Duodenal mucosa (tissue), 2 donors: Measurements from ENCODE around the gene IBSP.

Source experiments
- H3K27ac ChIP-seq: one replicate; pipeline ENCODE4 v1.7.0; 2013; ENCODE audit warnings: low read depth, low read length
- H3K27me3 ChIP-seq, 2 donors: one replicate each; pipeline ENCODE4 v1.7.0; 2013; ENCODE audit warnings: low read length in 2 of 2, control low read depth in 1 of 2; ENCODE audit not compliant: insufficient read depth in 2 of 2, control insufficient read depth in 1 of 2
- H3K36me3 ChIP-seq, 2 donors: one replicate each; pipeline ENCODE4 v1.7.0; 2013; ENCODE audit warnings: low read length in 2 of 2, control low read depth in 1 of 2; ENCODE audit not compliant: insufficient read depth in 2 of 2, control insufficient read depth in 1 of 2
- H3K4me1 ChIP-seq, 2 donors: one replicate each; pipeline ENCODE4 v1.7.0; 2013; ENCODE audit warnings: low read length in 2 of 2, control low read depth in 1 of 2; ENCODE audit not compliant: insufficient read depth in 2 of 2, control insufficient read depth in 1 of 2
- H3K4me3 ChIP-seq, 2 donors: one replicate each; pipeline ENCODE4 v1.7.0; 2013; ENCODE audit warnings: low read length in 2 of 2, low read depth in 1 of 2
- H3K9ac ChIP-seq, 2 donors: one replicate each; pipeline ENCODE4 v1.7.0; 2013; ENCODE audit warnings: low read length in 2 of 2, low read depth in 1 of 2
- H3K9me3 ChIP-seq, 2 donors: one replicate each; pipeline ENCODE4 v1.7.0; 2013; ENCODE audit warnings: low read length in 2 of 2, control low read depth in 1 of 2; ENCODE audit not compliant: control insufficient read depth in 1 of 2

Gene IBSP

GRCh38 chr4:87799301-87800113 is at the start of gene IBSP:
TSS of gene IBSP (plus strand) at chr4:87799554. CDS start at chr4:87802362, 2,808 bp downstream.
- Histone ChIP-seq H3K27me3 (no peaks in the 10 kb centered on the region), H3K27ac (no peak within 1 kb of the TSS), H3K9ac (no peak within 1 kb of the TSS), H3K36me3 (no peaks in the 10 kb centered on the region), H3K9me3 (no peaks in the 10 kb centered on the region), H3K4me1 (no peaks in the 10 kb centered on the region), H3K4me3 (no peak within 1 kb of the TSS)

- H3K36me3 ChIP-seq = no peaks in the 10 kb centered on the region
- H3K27me3 ChIP-seq = no peaks in the 10 kb centered on the region
- no peak overlapping the region for H3K27ac ChIP-seq
- no peak overlapping the region for H3K9ac ChIP-seq
- peaks cover 0 to 4% of the 10 kb centered on the region in 2 donors for H3K9me3 ChIP-seq
- H3K4me3 ChIP-seq = no peak overlapping the region
- H3K4me1 ChIP-seq = no peaks in the 10 kb centered on the region
Measured at GRCh38 chr4:87749883-87750282, 49.5 kb upstream of the IBSP start.

GRCh38 chr4:87758270-87758669 is 41.1 kb upstream of the IBSP start:
- H3K27ac ChIP-seq = no peak overlapping the region
- no peaks in the 10 kb centered on the region for H3K4me1 ChIP-seq
- H3K27me3 ChIP-seq = no peaks in the 10 kb centered on the region
- no peaks in the 10 kb centered on the region for H3K9me3 ChIP-seq
- no peaks in the 10 kb centered on the region for H3K36me3 ChIP-seq
- H3K9ac ChIP-seq = no peak overlapping the region
- H3K4me3 ChIP-seq = no peak overlapping the region

GRCh38 chr4:87762311-87762710 is 37.0 kb upstream of the IBSP start:
- Histone ChIP-seq H3K36me3 (no peaks in the 10 kb centered on the region), H3K4me3 (no peak overlapping the region), H3K27me3 (no peaks in the 10 kb centered on the region), H3K9ac (no peak overlapping the region), H3K4me1 (no peaks in the 10 kb centered on the region), H3K27ac (no peak overlapping the region), H3K9me3 (no peaks in the 10 kb centered on the region)

GRCh38 chr4:87781569-87781968 is 17.8 kb upstream of the IBSP start:
- Histone ChIP-seq H3K4me1 (no peaks in the 10 kb centered on the region), H3K9ac (no peak overlapping the region), H3K9me3 (no peaks in the 10 kb centered on the region), H3K27ac (no peak overlapping the region), H3K36me3 (no peaks in the 10 kb centered on the region), H3K27me3 (no peaks in the 10 kb centered on the region), H3K4me3 (no peak overlapping the region)

- Histone ChIP-seq H3K27ac (no peak overlapping the region), H3K4me3 (no peak overlapping the region), H3K4me1 (no peaks in the 10 kb centered on the region), H3K9ac (no peak overlapping the region), H3K36me3 (no peaks in the 10 kb centered on the region), H3K9me3 (no peaks in the 10 kb centered on the region), H3K27me3 (no peaks in the 10 kb centered on the region)
Measured at GRCh38 chr4:87783781-87784180, 15.6 kb upstream of the IBSP start.

GRCh38 chr4:87785731-87786509 is 13.4 kb upstream of the IBSP start:
- Histone ChIP-seq H3K27me3 (no peaks in the 10 kb centered on the region), H3K36me3 (no peaks in the 10 kb centered on the region), H3K27ac (no peak overlapping the region), H3K4me1 (no peaks in the 10 kb centered on the region), H3K9me3 (no peaks in the 10 kb centered on the region), H3K9ac (no peak overlapping the region), H3K4me3 (no peak overlapping the region)

GRCh38 chr4:87802858-87803257 is 3.5 kb downstream of the IBSP start:
- no peak overlapping the region for H3K9ac ChIP-seq
- no peaks in the 10 kb centered on the region for H3K27me3 ChIP-seq
- no peaks in the 10 kb centered on the region for H3K4me1 ChIP-seq
- no peaks in the 10 kb centered on the region for H3K36me3 ChIP-seq
- no peaks in the 10 kb centered on the region for H3K9me3 ChIP-seq
- no peak overlapping the region for H3K4me3 ChIP-seq
- H3K27ac ChIP-seq = no peak overlapping the region

GRCh38 chr4:87803421-87803820 is 4.1 kb downstream of the IBSP start:
- Histone ChIP-seq H3K9me3 (no peaks in the 10 kb centered on the region), H3K4me3 (no peak overlapping the region)

GRCh38 chr4:87804871-87805270 is 5.5 kb downstream of the IBSP start:
- no peaks in the 10 kb centered on the region for H3K9me3 ChIP-seq
- no peak overlapping the region for H3K27ac ChIP-seq
- no peaks in the 10 kb centered on the region for H3K27me3 ChIP-seq
- no peak overlapping the region for H3K4me3 ChIP-seq
- H3K4me1 ChIP-seq = no peaks in the 10 kb centered on the region
- no peak overlapping the region for H3K9ac ChIP-seq
- no peaks in the 10 kb centered on the region for H3K36me3 ChIP-seq

More at GRCh38 chr4:87803421-87803820, 4.1 kb downstream of the IBSP start:
- Histone ChIP-seq H3K27ac (no peak overlapping the region), H3K4me1 (no peaks in the 10 kb centered on the region), H3K36me3 (no peaks in the 10 kb centered on the region), H3K27me3 (no peaks in the 10 kb centered on the region), H3K9ac (no peak overlapping the region)
